Stimulated activated CD4-positive, alpha-beta T cell treated with anti-CD3 and anti-CD28 coated beads, TNF-alpha, amount 100 ng/mL, for 4 hours (primary cell): Measurements from ENCODE around the gene TMEM109.

ENCODE experiments used
- DNase-seq, 3 experiments: peaks; one replicate each; pipeline ENCODE4 v3.0.0-alpha.2; 2020; ENCODE audit warnings: low read depth in 3 of 3

TMEM109 gene

GRCh38 chr11:60913793-60914632 is at the start of gene TMEM109:
Gene TMEM109, plus strand, starts transcription at chr11:60914158. Its CDS starts 5,536 bp downstream, at chr11:60919694.
- DNase-seq, result peak; percentile 71 to 77 (median 77)

GRCh38 chr11:60864856-60865513 is 49.0 kb upstream of the TMEM109 start:
- no peak for DNase-seq

DNA sequence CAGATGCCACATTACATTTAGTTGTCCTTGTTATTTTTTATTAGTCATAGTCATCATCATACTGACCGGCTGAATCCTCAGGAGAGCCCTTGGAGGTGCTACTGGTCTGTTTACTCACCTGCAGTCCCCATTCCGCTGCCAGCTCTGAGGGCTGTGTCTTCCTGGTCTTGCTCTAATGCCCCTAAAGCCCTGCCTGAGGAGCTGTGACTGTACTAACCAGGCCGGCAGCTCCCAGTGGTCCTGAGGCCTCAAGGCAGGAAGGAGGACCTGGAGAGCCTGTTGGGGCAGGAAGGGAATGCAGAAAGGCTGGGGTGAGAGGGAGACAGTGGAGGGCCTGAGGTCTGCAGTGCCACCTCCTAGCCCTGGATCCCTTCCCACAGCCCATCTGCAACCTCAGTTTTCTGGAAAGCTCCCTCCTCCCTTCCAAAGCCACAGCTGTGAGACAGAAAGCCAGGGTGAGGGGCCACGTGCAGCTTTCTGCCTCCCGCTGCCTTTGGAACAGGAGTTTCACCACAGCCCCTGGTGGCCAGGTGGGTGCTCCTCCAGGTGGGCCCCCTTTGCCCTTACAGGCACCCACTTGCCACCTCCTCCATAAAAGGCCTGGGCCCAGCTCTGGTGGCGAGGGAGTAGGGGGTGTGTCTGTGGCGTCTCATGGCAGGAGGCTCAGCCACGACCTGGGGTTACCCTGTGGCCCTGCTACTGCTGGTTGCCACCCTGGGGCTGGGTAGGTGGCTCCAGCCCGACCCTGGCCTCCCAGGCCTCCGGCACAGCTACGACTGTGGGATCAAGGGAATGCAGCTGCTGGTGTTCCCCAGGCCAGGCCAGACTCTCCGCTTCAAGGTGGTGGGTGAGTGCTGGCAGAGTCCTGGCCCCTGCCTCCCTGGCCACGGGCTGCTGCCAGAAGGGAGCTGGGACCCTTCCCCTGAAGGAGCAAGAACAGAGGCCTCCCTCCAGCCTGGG is 46.8 kb upstream of the TMEM109 start, which contains the start of gene ZP1:
Gene ZP1 (plus strand): TSS at position 632 of the 960 bp plus-strand sequence. CDS start 20 bp downstream, at position 652.
- no peak for DNase-seq

- no peak for DNase-seq
Observed at GRCh38 chr11:60867871-60868681, 45.9 kb upstream of the TMEM109 start.

- DNase-seq, result no peak
Observed at GRCh38 chr11:60868682-60869450, 45.1 kb upstream of the TMEM109 start.

DNA sequence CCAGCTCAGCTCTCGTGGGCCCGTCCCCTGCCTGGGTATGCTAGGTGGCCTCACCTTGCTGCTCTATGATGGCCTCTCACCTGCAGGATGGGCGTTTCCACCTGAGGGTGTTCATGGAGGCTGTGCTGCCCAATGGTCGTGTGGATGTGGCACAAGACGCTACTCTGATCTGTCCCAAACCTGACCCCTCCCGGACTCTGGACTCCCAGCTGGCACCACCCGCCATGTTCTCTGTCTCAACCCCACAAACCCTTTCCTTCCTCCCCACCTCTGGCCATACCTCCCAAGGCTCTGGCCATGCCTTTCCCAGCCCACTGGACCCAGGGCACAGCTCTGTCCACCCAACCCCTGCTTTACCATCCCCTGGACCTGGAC is 44.5 kb upstream of the TMEM109 start:
- no peak for DNase-seq

GRCh38 chr11:60870276-60870675 is 43.7 kb upstream of the TMEM109 start:
- DNase-seq, result no peak

GRCh38 chr11:60870733-60871377 is 43.1 kb upstream of the TMEM109 start:
- no peak for DNase-seq

DNA sequence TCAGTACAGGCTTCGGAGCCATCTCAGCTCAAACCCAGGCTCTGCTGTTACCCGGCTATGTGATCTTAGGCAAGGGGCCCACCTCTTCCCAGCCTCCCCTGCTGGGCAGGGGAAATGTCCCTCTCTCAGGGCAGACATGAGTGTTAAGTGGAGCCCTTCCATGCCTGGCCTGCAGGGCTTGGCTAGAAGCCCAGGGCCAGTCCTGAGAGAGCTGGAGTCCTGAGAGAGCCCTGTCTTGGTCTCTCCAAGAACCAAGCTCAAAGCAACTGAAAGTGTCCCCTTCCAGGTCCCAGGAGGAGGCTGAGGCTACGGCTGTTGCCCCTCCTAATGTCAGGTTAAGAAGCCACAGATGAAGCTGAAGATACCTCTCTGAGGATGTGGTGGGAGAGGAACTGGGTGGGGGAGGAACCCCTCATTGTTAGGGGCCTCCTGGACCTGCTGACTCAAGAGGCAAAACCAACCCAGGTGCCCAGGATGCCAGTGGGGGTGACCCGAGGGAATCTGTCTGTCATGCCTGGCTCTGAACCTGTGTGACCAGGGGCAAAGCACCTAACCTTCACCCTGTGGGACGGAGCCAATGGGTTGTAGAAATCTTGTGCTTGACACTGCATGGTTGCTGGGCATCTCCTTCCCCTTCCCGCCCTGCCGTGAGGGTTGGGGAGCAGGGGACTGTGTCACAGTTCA is 42.4 kb upstream of the TMEM109 start:
- DNase-seq, result no peak

- DNase-seq, result no peak
Observed at GRCh38 chr11:60872124-60872960, 41.6 kb upstream of the TMEM109 start.

- no peak for DNase-seq
Observed at GRCh38 chr11:60872961-60873524, 40.9 kb upstream of the TMEM109 start.

DNA sequence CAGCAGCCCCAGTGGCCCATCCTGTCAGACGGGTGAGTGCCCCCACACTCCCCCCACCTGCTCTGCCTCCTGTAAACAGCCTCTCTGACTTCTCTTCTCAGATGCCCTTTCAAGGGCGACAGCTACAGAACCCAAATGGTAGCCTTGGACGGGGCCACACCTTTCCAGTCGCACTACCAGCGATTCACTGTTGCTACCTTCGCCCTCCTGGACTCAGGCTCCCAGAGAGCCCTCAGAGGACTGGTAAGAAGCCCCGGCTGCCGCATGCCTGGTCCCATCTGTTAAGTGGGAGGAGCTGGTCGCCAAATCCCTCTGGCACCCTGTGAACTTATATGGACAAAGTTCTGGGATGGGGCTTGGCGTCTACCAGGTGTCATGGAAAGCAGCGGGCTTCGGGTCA is 40.4 kb upstream of the TMEM109 start:
- DNase-seq, result no peak

DNA sequence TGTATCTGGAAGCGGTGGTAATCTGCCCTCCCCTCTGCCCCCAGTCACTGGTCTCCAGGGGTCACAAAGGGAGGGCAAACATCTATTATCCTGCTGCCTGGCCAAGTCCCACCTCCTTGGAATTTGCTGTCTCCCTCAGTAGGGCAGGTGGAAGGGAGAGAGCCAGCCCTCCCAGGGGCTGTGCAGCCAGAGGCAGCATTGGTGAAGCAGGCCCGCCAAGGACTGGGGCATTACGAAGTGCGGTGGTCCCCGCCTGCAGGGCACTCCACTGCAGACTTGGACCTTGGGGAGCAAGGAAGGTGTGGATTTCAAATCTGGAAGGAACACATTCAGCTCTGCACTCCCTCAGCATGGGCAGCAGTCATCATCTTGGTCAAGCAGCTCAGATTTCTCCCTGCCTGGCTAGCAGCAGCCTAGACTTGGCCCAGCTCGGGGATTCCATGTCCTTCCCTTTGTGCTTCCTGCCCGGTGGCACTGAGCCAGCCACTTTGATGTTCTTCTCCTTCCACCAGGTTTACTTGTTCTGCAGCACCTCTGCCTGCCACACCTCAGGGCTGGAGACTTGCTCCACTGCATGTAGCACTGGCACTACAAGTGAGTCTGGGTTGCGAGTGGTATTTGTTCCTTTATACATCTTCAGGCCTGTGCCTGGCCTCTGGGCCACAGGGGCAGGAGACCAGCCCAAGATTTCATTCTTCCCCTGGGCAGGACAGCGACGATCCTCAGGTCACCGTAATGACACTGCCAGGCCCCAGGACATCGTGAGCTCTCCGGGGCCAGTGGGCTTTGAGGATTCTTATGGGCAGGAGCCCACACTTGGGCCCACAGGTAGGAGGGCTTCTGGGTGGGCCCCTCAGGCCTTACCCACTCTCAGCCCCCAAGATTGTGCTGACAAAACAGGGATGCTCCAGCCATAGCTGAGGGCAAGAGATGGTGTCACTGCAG is 39.3 kb upstream of the TMEM109 start:
- no peak for DNase-seq

- DNase-seq, result no peak
Observed at GRCh38 chr11:60875366-60876167, 38.4 kb upstream of the TMEM109 start.

DNA sequence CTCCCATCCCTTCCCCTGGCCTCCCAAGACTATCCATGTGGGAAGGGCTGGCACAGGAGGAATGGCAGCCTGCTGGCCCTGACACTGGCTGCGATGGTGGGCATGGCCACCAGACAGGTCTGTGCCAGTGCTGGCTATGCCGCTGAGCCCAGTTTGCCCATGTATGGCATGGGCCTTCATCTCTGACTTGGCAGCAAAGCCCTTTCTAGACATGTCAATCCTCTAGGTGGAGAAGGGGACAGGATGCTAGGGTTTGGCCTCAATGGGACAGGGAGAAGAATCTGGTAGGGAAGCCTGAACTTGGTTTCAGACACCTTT is 37.8 kb upstream of the TMEM109 start:
- DNase-seq, result no peak
